HG03135 (cell line): ENCODE measurements around the gene CHRNE.
"Not testable (repeated sequence)": the region's sequence is repeated elsewhere in the genome, so short reads cannot be mapped to it uniquely, and the experiment has no call there.

Experiments
- ATAC-seq: cut with Tn5 transposase; IDR thresholded peaks from one replicate; pipeline ENCODE4 v1.9.1; 2021; ENCODE audit warnings: mild to moderate bottlenecking, moderate library complexity; ENCODE audit not compliant: unreplicated experiment

CHRNE gene

DNA sequence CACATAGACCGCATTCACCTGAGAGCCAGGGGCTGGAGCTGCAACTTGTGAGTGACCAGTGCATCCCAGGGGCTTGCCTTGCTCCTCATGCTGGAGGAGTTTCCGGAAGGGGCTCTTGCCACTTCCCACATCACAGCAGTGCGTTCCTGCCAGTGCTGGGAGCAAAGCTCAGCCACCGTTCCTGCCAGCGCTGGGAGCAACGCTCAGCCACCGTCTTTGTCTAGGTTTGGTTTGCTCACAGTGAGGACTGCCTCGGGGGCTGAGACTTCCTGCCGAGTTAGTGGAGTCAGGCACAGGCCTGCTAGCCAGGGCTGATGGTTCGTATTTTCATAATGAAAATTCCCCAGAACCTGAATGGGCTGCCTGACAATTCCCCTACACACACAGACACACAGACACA lies 5.4 kb upstream of the CHRNE start:
- ATAC-seq, result no peak

DNA sequence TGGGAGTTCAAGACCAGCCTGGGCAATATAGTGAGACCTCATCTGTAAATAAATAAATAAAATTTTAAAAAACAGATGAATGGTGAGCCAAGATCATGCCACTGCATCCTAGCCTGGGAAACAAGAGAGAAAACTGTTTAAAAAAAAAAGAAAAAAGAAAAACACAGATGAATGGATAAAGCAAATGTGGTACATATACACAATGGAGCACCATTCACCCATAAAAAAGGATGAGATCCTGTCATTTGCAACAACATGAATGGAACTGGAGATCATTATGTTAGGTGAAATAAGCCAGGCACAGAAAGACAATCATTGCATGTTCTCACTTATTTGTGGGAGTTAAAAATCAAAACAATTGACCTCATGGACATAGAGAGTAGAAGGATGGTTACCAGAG lies 3.7 kb upstream of the CHRNE start:
- ATAC-seq, result not testable (repeated sequence)

DNA sequence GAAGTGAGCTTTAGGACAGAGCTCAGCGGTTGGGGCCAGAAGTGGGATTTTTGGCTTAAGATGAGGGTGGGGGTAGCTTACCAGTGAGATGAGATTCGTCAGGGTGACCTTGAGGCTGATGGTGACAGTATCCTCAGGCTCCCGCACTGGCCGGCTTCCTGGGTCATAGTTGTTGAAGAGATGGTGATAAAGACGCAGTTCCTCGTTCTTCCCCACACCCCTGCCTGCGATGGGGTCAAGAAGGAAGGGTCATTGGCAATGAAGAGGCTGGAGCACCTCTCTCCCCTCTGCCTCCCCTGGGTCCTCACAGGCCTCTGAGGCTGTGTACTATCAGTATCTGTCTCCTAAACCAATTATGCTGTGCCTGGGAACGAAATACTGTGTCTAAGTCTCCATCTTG lies 358 bp downstream of the CHRNE start:
- no peak for ATAC-seq

DNA sequence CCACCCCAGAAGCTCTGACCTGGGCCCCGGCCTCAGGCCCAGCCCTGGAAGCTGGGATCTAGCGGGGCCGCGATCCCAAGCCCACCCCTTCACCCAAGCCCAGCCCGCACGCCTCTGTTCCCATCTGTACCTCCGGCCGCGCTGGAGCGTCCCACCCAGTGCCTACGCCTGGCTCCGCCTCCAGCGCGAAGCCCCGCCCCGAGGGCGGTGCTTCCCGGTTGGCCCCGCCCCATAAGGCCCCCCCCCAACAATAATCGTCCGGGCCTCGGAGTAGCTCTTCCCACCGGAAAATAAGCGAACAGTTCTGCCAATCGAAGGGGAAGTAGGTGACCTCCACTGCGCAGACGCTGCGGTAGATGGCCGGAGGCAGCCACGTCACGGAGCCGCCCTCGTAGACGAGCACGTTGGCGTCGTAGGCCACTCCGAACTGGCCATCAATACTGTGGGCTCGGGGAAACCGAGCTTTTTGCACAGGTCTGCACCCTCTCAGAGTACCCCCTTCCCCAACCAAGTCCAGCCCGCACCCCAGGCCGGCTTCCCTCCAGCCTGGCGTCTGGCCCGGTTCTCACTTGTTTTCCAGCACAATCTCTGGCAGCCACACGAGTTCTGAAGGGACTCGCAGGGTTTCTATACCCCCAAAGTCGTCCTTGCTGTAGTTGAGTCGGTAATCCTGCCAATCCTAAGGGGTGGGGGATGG lies 1.1 kb downstream of the CHRNE start:
- no peak for ATAC-seq

DNA sequence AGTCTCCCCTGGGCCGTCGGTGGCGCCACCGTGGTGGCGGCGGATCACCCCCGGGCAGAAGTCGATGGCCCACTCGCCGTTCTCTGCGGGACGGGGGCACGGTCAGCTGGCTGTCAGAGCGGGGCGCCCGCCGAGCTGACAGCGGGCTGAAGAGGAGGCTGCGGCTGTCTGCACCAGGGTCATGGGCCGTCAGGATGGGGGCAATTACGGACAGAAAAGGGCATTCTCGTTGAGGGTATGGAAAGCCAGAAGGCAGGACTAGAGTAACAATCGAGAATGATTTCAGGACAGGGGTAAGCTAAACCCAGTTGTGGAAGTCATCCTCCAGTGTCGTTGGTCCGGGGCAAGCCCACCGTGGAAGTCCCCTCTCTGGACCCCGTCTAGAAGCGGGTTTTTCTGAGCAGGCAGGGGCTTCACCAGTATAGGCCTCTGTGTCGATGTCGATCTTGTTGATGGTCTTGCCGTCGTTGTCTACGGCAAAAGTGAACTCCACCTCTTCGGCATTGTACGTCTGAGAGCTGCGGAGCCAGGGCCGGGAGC lies 1.7 kb downstream of the CHRNE start:
- ATAC-seq, result no peak

DNA sequence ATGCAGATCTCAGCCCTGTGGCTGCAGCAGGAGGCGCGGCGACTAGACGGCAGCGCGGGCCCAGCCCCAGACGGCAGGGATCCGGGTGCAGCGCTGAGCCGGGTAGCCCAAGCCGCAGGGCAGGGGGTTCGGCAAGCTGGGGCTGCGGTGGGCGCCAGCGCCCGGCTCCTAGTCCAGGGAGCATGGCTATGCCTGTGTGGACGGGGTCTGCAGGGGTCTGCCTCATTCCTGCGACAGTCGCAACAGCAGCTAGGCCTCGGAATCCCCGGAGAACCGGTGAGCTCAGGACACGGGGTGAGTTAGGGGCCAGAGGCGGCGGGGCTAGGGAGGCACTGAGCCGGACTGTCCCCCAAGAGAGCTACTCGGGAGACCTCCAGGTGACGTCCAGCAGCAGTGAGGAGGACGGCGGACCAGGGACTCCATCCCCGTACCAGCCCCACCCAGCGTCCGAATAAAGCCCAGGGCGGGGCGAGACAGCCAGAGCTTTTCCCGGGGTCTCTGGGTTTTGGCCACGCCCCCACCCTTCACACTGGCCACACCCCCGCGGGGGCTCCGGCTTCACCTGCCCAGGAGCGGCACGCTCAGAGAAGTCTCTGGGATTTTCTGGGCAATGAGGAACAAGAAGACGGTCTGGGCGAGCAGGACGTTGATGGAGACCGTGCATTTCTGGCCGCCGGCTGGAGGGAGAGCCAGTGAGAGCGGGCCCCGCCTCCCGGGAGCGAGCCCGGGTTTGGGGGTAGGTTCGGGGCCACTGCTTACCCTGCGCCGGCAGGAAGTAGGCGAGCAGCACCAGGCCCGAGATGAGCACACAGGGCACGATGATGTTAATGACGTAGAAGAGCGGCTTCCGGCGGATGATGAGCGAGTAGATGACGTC lies 2.4 kb downstream of the CHRNE start:
- ATAC-seq, result no peak

DNA sequence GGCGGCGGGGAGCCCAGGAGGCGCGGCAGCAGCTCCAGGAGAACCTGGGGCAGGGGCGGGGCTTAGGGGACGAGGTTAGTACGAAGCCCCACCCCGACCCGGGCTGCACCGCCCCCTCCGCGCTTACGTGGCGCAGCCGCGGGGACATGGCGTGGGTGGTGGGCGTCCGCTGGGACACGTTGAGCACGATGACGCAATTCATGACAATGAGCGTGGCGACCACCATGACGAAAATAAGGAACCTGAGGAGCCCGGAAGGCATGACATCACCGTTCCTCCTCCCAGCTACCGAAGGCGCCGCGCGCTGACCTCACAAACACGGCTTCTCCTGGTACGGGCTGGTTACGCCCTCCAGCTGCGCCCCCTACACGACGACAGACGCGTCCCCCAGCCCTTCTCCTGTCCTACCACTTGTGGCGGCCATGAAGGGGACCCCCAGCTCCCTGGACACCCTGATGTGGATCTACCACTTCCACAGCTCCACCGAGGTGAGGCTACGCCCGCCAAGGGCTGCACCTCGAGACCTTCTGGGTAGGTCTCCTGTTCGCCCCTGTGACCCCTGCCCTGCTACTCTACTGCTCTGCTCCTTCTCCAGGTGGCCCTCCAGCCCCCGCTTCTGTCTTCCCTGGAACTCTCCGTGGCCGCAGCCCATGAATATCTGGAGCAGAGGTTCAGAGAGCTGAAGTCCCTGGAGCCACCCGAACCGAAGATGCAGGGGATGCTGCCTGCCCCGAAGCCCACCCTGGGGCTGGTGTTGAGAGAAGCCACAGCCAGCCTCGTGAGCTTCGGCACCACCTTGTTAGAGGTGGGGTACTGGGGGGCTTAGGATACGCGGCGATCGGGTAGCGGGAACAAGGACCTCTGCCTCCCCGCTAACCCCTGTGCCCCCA lies 3.3 kb downstream of the CHRNE start, which contains the start of gene C17orf107:
C17orf107 (plus strand) TSS at position 196 of the 890 bp plus-strand sequence; CDS start at position 423, 227 bp downstream.
- ATAC-seq, result no peak

DNA sequence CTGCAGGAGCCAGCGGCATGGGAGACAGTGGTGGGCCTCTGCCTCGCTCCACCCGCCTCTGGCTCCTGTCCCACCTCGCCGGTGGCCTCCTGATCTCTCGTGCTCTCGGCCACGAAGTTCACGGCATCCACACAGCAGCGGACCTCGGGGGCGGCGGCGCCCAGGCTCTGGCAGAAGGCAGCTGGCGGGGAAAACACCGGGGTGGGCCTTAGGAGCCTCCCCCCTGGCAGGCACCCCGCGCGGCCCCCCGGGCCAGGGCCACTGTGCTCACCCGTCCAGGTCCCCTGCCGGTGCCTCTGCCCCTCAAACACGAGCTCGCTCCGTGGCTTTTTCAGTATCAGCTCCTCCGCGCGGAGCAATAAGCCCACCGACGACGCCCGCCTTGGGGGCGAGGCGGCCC lies 4.0 kb downstream of the CHRNE start:
- no peak for ATAC-seq

DNA sequence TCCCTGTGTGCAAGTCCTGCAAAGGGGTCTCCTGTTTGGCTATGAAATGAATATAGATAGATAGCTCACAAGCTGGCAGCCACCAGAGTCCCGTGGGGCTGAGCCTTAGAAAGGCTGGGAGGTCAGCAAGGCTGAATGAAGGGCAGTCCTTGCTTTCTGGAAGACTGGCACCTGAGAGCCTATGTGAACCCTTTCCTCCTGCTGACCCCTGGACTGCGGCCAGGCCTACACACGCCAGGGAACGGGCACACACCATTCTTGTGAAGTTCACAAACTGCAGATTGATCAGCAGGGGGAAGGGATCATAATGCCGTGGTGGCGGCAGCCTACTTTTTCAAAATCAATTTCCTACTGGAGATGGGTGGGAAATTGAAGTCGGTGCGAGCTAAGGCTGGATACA lies 4.5 kb downstream of the CHRNE start:
- no peak for ATAC-seq

DNA sequence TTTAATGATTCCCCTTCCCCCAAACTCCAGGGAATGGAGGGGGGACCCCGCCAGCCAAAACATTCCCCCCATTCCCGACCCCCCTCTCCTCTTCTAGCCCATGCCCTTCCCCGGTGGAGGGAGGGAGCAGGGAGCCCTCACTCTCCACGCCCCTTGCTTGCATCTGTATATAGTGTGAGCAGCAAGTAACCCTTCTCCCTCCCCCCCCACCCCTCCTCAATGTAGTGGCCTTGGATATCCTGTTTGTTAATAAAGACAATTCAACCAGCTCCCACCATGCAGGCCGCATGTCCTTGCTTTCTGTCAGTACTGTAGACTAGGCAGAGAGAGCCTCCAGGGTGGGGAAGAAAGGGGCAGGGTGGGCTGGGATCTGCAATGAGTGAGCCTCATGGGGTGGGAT lies 5.1 kb downstream of the CHRNE start:
- no peak for ATAC-seq

DNA sequence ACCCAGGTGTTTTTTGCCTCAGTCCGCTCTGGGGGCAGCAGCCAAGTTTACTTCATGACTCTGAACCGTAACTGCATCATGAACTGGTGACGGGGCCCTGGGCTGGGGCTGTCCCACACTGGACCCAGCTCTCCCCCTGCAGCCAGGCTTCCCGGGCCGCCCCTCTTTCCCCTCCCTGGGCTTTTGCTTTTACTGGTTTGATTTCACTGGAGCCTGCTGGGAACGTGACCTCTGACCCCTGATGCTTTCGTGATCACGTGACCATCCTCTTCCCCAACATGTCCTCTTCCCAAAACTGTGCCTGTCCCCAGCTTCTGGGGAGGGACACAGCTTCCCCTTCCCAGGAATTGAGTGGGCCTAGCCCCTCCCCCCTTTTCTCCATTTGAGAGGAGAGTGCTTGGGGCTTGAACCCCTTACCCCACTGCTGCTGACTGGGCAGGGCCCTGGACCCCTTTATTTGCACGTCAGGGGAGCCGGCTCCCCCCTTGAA lies 5.7 kb downstream of the CHRNE start:
- ATAC-seq, result no peak

DNA sequence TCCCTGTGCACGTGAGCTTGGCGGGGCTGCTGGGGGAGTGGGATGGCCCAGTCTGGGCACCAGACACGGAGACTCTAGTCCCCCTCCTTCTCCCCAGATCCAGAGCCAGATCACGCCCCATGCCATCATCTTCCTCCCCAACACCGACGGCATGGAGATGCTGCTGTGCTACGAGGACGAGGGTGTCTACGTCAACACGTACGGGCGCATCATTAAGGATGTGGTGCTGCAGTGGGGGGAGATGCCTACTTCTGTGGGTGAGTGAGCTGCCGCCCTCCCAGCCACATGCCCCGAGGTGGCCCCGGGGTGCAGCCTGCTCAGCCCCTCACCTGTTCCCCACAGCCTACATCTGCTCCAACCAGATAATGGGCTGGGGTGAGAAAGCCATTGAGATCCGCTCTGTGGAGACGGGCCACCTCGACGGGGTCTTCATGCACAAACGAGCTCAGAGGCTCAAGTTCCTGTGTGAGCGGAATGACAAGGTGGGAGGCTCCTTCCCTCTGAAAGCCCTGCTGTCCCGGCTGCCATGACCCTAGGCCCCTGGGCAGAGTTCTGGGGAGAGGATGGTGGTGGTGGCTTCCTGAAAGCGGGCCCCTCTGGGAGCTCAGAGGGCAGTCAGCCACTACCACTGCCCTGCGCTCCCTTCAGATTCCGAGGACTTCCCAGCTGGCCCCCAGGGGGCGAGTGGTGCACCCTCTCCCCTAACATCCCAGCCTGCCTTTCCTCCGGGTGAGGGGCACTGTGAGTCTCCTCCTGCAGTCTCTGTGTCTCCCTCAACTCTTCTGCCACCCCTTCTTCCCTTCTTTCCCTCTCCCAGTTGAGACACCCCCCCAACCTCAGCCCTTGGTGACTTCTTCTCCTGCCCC lies 6.3 kb downstream of the CHRNE start:
- no peak for ATAC-seq

DNA sequence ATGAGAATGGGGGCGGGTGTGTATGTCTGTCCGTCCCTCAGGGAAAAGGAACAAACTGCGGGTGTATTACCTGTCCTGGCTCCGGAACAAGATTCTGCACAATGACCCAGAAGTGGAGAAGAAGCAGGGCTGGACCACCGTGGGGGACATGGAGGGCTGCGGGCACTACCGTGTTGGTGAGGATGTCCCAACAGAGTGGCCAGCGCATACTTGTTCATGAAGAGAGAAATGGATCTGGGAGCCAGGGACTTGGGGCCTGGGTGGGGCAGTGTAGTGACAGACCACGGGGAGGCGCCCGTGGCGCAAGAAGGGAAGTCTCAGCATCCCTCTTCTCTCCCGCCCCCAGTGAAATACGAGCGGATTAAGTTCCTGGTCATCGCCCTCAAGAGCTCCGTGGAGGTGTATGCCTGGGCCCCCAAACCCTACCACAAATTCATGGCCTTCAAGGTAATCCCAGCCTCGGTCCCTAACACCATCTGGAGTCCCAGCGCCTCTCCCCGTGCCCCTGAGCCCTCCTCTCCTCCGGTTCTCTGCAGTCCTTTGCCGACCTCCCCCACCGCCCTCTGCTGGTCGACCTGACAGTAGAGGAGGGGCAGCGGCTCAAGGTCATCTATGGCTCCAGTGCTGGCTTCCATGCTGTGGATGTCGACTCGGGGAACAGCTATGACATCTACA lies 7.1 kb downstream of the CHRNE start:
- no peak for ATAC-seq

DNA sequence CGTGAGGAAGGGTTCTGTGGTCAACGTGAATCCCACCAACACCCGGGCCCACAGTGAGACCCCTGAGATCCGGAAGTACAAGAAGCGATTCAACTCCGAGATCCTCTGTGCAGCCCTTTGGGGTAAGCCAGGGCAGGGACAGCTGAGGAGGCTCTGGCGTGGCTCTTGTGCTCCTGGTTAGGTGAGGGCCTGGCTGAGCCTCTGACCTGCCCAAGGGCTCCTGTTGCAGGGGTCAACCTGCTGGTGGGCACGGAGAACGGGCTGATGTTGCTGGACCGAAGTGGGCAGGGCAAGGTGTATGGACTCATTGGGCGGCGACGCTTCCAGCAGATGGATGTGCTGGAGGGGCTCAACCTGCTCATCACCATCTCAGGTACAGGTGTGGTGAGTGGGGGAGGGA lies 7.8 kb downstream of the CHRNE start:
- no peak for ATAC-seq

DNA sequence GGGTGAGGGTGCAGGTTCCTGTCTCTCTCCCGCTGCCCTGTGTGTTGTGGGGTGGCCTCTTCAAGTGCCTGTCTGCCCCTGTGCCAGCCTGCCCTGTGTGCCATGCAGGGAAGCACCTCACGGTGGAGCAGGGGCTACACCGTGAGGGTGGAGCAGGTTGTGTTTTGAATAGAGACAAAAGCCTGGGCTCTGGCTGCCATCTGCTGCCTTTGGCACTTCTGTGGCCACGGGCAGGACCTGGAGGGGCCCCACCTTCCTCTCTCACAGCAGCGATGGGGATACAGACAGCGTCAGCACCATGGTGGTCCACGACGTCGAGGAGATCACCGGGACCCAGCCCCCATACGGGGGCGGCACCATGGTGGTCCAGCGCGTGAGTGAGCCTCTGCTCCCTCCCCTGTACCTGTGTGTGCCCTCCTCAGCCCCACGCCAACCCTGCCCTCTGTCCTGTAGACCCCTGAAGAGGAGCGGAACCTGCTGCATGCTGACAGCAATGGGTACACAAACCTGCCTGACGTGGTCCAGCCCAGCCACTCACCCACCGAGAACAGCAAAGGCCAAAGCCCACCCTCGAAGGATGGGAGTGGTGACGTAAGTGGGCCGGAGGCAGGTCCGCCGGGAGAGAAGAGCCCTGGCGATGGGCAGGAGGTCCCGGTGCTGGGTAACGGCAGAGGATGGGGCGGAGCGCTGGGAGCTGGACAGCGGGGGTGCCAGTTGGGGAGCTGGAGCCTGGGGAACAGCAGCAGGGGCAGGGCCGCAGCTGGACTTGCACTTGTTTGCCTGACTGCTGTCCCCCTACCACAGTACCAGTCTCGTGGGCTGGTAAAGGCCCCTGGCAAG lies 9.0 kb downstream of the CHRNE start:
- no peak for ATAC-seq

DNA sequence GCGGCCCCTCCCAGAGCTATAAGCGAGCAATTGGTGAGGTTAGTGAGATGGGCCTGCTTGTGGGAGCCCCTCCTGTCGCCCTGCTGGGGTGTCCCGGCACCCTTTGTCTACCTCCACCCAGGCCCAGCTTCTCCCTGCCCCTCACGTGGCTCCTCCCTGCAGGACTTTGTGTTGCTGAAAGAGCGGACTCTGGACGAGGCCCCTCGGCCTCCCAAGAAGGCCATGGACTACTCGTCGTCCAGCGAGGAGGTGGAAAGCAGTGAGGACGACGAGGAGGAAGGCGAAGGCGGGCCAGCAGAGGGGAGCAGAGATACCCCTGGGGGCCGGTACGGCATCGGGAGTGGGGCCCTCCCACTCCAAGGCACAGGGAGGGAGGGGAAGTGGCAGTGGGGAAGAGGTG lies 9.6 kb downstream of the CHRNE start:
- no peak for ATAC-seq

DNA sequence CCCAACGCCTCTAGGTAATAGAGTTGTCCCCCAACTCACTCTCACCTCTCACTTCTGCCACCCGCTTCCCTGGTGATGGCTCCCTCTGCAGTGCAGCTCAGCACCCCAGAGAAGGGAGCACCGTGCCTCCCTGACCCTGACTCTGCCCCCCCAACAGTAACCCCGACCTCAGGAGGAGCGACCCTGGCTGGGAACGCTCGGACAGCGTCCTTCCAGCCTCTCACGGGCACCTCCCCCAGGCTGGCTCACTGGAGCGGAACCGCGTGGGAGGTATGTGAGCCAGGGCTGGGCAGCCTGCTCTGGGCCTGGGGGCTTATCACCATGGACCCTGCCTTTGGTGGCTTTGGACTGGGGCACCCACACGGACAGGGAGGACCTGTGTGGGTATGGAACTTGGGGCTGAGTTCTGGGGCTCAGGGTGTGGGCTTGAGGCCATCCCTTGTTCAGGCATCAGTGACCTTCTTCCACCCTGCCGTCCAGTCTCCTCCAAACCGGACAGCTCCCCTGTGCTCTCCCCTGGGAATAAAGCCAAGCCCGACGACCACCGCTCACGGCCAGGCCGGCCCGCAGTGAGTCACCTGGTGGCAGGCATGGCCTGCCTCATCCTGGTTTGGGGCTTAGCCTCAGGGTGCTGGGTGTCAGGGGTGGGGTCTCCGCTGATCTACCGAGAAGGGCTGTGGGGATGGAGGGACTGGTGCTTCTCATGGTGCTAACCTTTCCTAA lies 10.2 kb downstream of the CHRNE start:
- no peak for ATAC-seq
